ENCODE results near the gene HTD2. TPM values are rescaled to one million over a fixed set of nuclear protein-coding genes. Genes with fewer than 3 reads are reported as not detected.
A peak's percentile ranks its signal among the peaks of the same experiment; 100 is the strongest.

HTD2 gene
- total RNA-seq, 1 donor: 8.5 TPM

- no peak for DNase-seq (ENCODE audit: low read depth)
- no peak for TF ChIP-seq CTCF (IDR thresholded peaks at IDR 0.05; ENCODE audit: insufficient read depth, low read length)
- no peak overlapping the region for H3K4me3 ChIP-seq (ENCODE audit: low read depth, low read length)
Observed at GRCh38 chr3:58293516-58293915, 12.8 kb upstream of the HTD2 start.

- H3K4me3 ChIP-seq (ENCODE audit: low read depth, low read length): no peak overlapping the region
- no peak for DNase-seq (ENCODE audit: low read depth)
- no peak for TF ChIP-seq CTCF (IDR thresholded peaks at IDR 0.05; ENCODE audit: insufficient read depth, low read length)
Observed at GRCh38 chr3:58296269-58296668, 10.1 kb upstream of the HTD2 start.

GRCh38 chr3:58296843-58297242, 9.5 kb upstream of the HTD2 start:
- TF ChIP-seq CTCF (IDR thresholded peaks at IDR 0.05; ENCODE audit: insufficient read depth, low read length): no peak
- no peak for DNase-seq (ENCODE audit: low read depth)
- H3K4me3 ChIP-seq (ENCODE audit: low read depth, low read length): no peak overlapping the region

GRCh38 chr3:58298190-58298589, 8.1 kb upstream of the HTD2 start:
- no peak for DNase-seq (ENCODE audit: low read depth)
- TF ChIP-seq CTCF (IDR thresholded peaks at IDR 0.05; ENCODE audit: insufficient read depth, low read length): no peak
- H3K4me3 ChIP-seq (ENCODE audit: low read depth, low read length): no peak overlapping the region

GRCh38 chr3:58299075-58299474, 7.2 kb upstream of the HTD2 start:
- DNase-seq (ENCODE audit: low read depth): no peak
- H3K4me3 ChIP-seq (ENCODE audit: low read depth, low read length): no peak overlapping the region
- TF ChIP-seq CTCF (IDR thresholded peaks at IDR 0.05; ENCODE audit: insufficient read depth, low read length): no peak

- no peak overlapping the region for H3K4me3 ChIP-seq (ENCODE audit: low read depth, low read length)
- peak; percentile 66 for TF ChIP-seq CTCF (IDR thresholded peaks at IDR 0.05; ENCODE audit: insufficient read depth, low read length)
- peak; percentile 84 for DNase-seq (ENCODE audit: low read depth)
Observed at GRCh38 chr3:58299839-58300516, 6.3 kb upstream of the HTD2 start.

Data from fibroblast of the aortic adventitia (primary cell).